GM12801 (cell line): ENCODE results near the gene SF3B2.

ENCODE experiments used
- TF ChIP-seq, protein P1 (sequence below): IDR thresholded peaks from one replicate; pipeline ENCODE4 v1.5.1; 2011; ENCODE audit warnings: control low read depth; ENCODE audit not compliant: insufficient read length; ENCODE audit errors: extremely low read depth

The SF3B2 gene

GRCh38 chr11:66013762-66014100, 38.4 kb upstream of the SF3B2 start:
- TF ChIP-seq, protein P1, sequence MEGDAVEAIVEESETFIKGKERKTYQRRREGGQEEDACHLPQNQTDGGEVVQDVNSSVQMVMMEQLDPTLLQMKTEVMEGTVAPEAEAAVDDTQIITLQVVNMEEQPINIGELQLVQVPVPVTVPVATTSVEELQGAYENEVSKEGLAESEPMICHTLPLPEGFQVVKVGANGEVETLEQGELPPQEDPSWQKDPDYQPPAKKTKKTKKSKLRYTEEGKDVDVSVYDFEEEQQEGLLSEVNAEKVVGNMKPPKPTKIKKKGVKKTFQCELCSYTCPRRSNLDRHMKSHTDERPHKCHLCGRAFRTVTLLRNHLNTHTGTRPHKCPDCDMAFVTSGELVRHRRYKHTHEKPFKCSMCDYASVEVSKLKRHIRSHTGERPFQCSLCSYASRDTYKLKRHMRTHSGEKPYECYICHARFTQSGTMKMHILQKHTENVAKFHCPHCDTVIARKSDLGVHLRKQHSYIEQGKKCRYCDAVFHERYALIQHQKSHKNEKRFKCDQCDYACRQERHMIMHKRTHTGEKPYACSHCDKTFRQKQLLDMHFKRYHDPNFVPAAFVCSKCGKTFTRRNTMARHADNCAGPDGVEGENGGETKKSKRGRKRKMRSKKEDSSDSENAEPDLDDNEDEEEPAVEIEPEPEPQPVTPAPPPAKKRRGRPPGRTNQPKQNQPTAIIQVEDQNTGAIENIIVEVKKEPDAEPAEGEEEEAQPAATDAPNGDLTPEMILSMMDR, result no peak

- TF ChIP-seq, protein P1, result no peak
These were observed 37.2 kb upstream of the SF3B2 start for GRCh38 chr11:66014804-66015453.

GRCh38 chr11:66015454-66015881, 36.7 kb upstream of the SF3B2 start:
- TF ChIP-seq, protein P1, result no peak

GRCh38 chr11:66015936-66016792, 36.0 kb upstream of the SF3B2 start:
- TF ChIP-seq, protein P1, result no peak

DNA sequence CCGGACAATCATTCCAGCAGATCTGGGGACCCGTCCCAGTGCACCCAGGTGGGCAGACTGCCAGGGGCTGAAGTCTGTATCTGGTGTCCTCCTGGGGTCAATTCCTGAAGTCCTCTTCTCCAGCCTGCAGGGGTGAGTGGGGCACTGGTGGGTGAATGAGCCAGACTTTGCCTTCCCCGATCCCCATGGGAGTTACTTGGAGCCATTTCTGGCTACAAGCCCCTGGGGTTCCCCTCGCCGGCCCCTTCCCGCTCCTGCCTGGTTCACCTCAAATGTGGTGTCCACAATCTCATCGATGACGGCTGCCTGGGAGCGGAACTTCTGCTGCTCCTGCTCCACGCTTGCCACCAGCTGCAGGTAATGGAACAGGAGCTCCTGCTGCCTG, 35.4 kb upstream of the SF3B2 start:
- TF ChIP-seq, protein P1, result no peak

DNA sequence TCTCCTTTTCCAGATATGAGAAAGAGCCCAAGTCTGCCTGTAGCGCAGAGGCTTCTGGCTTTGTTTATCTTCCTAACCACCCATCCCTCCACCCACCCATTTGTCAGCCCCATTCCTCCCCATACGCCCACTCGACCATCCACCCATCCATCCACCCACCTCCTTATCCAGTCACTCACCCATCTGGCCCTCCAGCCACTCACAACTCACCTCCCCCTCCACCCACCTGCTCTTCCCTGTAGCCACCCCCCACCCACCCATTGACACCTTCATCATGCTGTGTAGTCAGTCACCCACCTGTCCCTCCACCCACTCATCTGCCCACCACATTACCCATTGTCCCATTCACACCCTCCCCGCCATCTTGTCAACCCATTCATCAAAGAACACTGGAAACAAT, 34.8 kb upstream of the SF3B2 start:
- TF ChIP-seq, protein P1, result no peak

- TF ChIP-seq, protein P1, result no peak
These were observed 32.0 kb upstream of the SF3B2 start for GRCh38 chr11:66020212-66020611.
